Chondrocyte (in vitro differentiated cells): Measurements from ENCODE around the gene PLEKHM1. TPM values are rescaled to one million over a fixed set of nuclear protein-coding genes. Genes with fewer than 3 reads are reported as not detected.
A peak's percentile ranks its signal among the peaks of the same experiment; 100 is the strongest.

Experiments
- DNase-seq: peaks from one replicate; pipeline ENCODE4 v3.0.0; 2021; ENCODE audit warnings: mixed read lengths, low spot score
- H3K27ac Mint-ChIP-seq: one replicate; pipeline ENCODE4 v1.8.0; 2021; ENCODE audit warnings: mild to moderate bottlenecking, moderate library complexity, mixed read lengths; ENCODE audit not compliant: unreplicated experiment
- H3K27me3 Mint-ChIP-seq: 2 replicates; pipeline ENCODE4 v1.8.0; 2021; ENCODE audit warnings: low read depth, mixed read lengths
- H3K36me3 Mint-ChIP-seq: 2 replicates; pipeline ENCODE4 v1.8.0; 2021; ENCODE audit warnings: low read depth, mixed read lengths
- H3K4me1 Mint-ChIP-seq: 2 replicates; pipeline ENCODE4 v1.8.0; 2021; ENCODE audit warnings: low read depth, mild to moderate bottlenecking, mixed read lengths
- H3K4me3 Mint-ChIP-seq: one replicate; pipeline ENCODE4 v1.8.0; 2021; ENCODE audit warnings: mild to moderate bottlenecking, moderate library complexity, mixed read lengths; ENCODE audit not compliant: unreplicated experiment
- H3K9me3 Mint-ChIP-seq: 2 replicates; pipeline ENCODE4 v1.8.0; 2021; ENCODE audit warnings: low read depth, mixed read lengths
- total RNA-seq: library from RNA; stranded (reverse); gene quantifications from 3 replicates; pipeline ENCODE4 v1.2.1, GENCODE V29; 2021
- TF ChIP-seq, protein P1 (sequence below): fragments of 200-600 bp; sonication (generic); IDR thresholded peaks from 2 replicates; pipeline ENCODE4 v1.5.0; 2021; ENCODE audit warnings: antibody characterized with exemption, mild to moderate bottlenecking, moderate library complexity

PLEKHM1 gene
- total RNA-seq, 1 donor from 2014 or later: 30.8 TPM

DNA sequence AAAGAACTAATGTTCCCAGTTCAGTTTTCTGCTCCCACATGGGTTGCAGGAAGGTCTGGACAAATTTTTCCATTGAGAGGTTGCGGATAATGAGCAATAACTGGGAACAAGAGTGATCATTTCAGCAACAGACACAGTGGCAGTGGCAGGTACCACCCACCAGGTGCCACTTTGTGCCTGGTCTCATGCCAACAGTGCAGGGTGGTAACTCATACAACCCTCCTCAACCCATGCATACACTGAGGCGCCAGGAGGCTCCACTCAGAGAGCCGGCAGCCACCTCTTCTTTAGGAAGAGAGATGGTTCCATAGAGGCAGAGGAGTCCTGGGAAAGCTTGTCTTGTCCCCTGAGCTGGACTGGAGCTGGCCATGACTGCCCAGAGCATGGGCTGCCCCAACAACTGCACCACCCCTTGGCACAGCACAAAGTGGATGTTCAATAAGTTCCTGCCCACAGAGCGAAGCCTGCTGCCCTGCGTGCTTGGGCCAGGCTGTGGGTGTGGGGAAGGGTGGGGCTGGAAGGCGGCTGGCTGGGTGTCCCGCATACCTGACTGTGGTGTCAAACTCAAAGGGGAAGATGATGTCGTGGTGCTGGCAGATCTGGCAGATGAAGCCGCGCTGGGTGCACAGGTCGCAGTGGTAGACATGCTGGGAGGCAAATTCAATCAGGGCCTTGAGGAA lies 51.5 kb downstream of the PLEKHM1 start:
- DNase-seq: no peak
- peaks cover 8% of the 10 kb centered on the region for H3K36me3 Mint-ChIP-seq
- no peak overlapping the region for H3K4me3 Mint-ChIP-seq
- no peak overlapping the region for H3K27ac Mint-ChIP-seq
- H3K27me3 Mint-ChIP-seq: no peaks in the 10 kb centered on the region
- no peaks in the 10 kb centered on the region for H3K9me3 Mint-ChIP-seq
- peaks cover 6% of the 10 kb centered on the region for H3K4me1 Mint-ChIP-seq
- TF ChIP-seq, protein P1, sequence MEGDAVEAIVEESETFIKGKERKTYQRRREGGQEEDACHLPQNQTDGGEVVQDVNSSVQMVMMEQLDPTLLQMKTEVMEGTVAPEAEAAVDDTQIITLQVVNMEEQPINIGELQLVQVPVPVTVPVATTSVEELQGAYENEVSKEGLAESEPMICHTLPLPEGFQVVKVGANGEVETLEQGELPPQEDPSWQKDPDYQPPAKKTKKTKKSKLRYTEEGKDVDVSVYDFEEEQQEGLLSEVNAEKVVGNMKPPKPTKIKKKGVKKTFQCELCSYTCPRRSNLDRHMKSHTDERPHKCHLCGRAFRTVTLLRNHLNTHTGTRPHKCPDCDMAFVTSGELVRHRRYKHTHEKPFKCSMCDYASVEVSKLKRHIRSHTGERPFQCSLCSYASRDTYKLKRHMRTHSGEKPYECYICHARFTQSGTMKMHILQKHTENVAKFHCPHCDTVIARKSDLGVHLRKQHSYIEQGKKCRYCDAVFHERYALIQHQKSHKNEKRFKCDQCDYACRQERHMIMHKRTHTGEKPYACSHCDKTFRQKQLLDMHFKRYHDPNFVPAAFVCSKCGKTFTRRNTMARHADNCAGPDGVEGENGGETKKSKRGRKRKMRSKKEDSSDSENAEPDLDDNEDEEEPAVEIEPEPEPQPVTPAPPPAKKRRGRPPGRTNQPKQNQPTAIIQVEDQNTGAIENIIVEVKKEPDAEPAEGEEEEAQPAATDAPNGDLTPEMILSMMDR: no peak

DNA sequence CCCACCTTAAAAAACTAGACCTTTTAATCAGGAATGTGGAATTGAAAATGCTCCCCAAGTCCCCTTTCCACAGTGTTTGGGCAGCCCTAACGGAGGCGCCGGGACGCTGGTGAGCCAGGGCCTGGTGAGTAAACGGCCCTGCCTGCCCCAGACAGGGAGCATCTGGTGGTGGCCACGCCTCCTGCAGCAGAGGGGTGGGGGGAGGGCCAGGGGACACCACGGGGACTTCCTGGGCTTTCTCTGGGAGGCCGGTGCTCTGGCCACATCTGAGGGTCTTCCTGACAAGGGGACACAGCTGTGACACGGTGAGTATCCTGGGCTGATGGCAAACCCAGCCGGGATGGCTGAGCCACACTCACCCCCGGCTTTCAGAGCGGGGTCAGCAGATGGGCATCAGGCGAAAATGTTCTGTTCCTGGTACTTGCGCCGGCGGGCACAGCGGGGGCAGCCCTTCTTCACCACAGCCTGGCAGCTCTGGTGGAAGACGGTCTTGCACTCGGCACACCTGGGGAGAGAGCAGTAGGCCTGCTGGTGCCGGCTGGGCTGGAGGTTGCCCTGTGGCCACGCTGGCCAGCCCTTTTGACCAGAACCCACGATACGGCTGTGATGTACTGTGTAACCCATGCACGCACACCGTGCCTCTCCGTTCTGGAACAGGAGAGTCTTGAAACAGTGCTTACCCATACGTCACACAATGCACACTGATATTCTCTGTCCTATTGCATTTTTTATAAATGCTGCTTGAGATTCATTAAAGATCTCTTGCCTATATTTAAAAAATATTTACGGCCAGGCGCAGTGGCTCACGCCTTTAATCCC lies 52.8 kb downstream of the PLEKHM1 start:
- TF ChIP-seq, protein P1: no peak
- Mint-ChIP-seq H3K27ac (no peak overlapping the region), H3K36me3 (peaks cover 8% of the 10 kb centered on the region), H3K4me3 (no peak overlapping the region), H3K27me3 (no peaks in the 10 kb centered on the region), H3K4me1 (peaks cover 9% of the 10 kb centered on the region), H3K9me3 (no peaks in the 10 kb centered on the region)
- peak; percentile 64 for DNase-seq

DNA sequence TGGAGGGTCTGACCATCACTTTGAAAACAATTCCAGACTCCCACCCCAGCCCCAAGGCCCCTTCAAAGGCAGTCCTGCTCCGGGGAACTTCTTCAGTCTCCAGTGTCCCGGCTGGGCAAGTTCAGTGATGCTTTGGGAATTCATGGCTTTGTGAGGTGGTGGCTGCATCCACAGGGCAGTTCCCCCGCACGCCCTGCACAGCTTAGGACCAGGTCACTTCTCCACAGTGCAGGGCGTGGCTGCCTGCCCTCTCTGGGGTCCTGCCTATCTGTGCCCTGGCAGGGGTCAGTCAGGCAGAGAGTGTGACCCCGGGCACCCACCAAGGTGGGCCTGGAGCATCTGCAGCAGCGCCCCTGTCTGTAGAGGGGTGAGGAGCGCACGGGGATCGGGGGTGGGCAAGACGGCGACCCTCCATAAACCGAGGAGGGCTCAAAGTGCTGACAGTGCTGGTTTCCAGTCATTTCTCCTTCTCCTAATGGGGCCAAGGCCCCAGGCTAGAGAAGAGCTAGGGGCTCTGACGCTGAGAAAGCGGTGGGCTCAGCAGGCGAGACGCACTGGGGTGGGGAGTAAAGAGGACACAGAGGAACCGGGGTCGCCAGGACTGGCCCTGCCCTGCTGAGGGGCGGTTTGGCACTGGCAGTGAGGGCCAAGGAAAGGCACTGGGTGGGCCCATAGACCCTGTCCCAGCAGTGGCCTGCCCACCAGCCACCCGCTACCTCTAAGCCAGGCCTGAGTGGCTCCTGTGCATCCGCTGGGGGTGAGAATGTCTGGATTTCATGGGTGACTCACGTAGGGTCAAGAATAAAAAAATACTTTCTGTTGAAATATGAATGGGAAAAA lies 53.7 kb downstream of the PLEKHM1 start:
- Mint-ChIP-seq H3K4me1 (peaks cover 9% of the 10 kb centered on the region), H3K27ac (no peak overlapping the region), H3K4me3 (no peak overlapping the region), H3K36me3 (peaks cover 8% of the 10 kb centered on the region), H3K27me3 (no peaks in the 10 kb centered on the region), H3K9me3 (no peaks in the 10 kb centered on the region)
- TF ChIP-seq, protein P1: no peak
- peak; percentile 60 for DNase-seq

DNA sequence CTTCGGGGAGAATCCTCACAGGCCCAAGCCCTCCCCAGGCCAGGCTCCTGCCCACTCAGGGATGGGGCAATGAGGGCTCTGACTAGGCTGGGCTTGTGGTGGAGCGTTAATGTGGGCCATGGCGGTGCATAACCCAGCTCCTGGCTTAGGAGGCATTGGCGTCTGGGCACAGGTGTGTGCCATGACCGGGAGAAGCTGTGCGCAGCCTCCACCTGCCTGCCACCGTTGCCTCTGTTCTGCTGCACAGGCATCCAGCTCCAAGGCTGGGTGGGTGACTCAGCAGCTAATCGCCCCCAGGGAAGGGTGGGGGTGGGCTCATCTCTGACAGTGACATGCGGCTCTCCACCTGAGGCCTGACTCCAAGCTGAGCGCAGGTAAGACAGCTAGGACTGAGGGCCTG lies 54.4 kb downstream of the PLEKHM1 start:
- no peak overlapping the region for H3K27ac Mint-ChIP-seq
- H3K36me3 Mint-ChIP-seq: peaks cover 8% of the 10 kb centered on the region
- no peak overlapping the region for H3K4me3 Mint-ChIP-seq
- no peaks in the 10 kb centered on the region for H3K9me3 Mint-ChIP-seq
- peaks cover 1% of the 10 kb centered on the region for H3K27me3 Mint-ChIP-seq
- TF ChIP-seq, protein P1: no peak
- DNase-seq: no peak
- H3K4me1 Mint-ChIP-seq: peaks cover 9% of the 10 kb centered on the region

DNA sequence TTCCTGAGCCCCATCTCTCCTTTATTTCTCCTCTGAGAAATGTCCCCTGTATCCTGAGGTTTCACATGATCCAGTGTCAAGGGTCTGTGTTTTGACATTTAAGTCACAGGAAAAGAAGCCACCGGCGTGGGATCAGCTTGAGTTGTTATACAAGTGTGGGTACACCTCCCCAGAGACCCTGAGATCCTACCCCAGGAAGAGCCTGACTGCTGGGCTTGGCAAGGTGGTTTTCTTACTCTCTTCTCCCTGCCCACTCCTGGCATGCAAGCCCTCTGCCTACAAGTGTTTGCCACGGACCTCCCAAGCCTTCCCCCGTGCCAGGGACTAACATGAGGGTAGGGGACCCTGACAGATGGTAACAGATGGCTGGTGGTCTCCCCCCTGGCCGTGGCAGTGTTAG lies 55.0 kb downstream of the PLEKHM1 start:
- no peak for DNase-seq
- peaks cover 8% of the 10 kb centered on the region for H3K36me3 Mint-ChIP-seq
- H3K4me1 Mint-ChIP-seq: peaks cover 16% of the 10 kb centered on the region
- no peaks in the 10 kb centered on the region for H3K9me3 Mint-ChIP-seq
- TF ChIP-seq, protein P1: no peak
- peaks cover 7% of the 10 kb centered on the region for H3K27me3 Mint-ChIP-seq
- no peak overlapping the region for H3K4me3 Mint-ChIP-seq
- no peak overlapping the region for H3K27ac Mint-ChIP-seq
